Astrocyte (in vitro differentiated cells and primary cell): ENCODE measurements around the gene SYCP2. TPM values are rescaled to one million over a fixed set of nuclear protein-coding genes. Genes with fewer than 3 reads are reported as not detected.

Source experiments
- DNase-seq: peaks from one replicate; pipeline ENCODE4 v3.0.0-alpha.2; 2010; ENCODE audit warnings: low read depth
- FAIRE-seq: peaks from 2 replicates; lab custom pipeline; 2011; peaks lifted over from hg19 to GRCh38; lab: Jason Lieb, UNC
- H2AFZ ChIP-seq: 2 replicates; pipeline ENCODE4 v1.6.0; 2012; ENCODE audit warnings: low read depth, low read length, inconsistent platforms
- H3K27ac ChIP-seq: 2 replicates; pipeline ENCODE4 v1.5.1; 2011; ENCODE audit warnings: low read depth, low read length, inconsistent platforms
- H3K27me3 ChIP-seq: 2 replicates; pipeline ENCODE4 v1.6.0; 2011; ENCODE audit warnings: low read length, inconsistent platforms; ENCODE audit not compliant: insufficient read depth
- H3K36me3 ChIP-seq: 2 replicates; pipeline ENCODE4 v1.5.1; 2011; ENCODE audit warnings: low read length, inconsistent platforms; ENCODE audit not compliant: insufficient read depth
- H3K4me1 ChIP-seq: 2 replicates; pipeline ENCODE4 v1.5.1; 2011; ENCODE audit warnings: low read length, inconsistent platforms; ENCODE audit not compliant: insufficient read depth
- H3K4me2 ChIP-seq: 2 replicates; pipeline ENCODE4 v1.6.0; 2012; ENCODE audit warnings: low read length, inconsistent platforms
- H3K4me3 ChIP-seq: 2 replicates; pipeline ENCODE4 v1.5.1; 2011; ENCODE audit warnings: low read depth, mild to moderate bottlenecking, low read length, inconsistent platforms; ENCODE audit not compliant: insufficient read depth
- H3K79me2 ChIP-seq: 2 replicates; pipeline ENCODE4 v1.6.0; 2012; ENCODE audit warnings: mild to moderate bottlenecking, low read length, inconsistent platforms; ENCODE audit not compliant: insufficient read depth
- H3K9ac ChIP-seq: 2 replicates; pipeline ENCODE4 v1.6.0; 2012; ENCODE audit warnings: mild to moderate bottlenecking, low read length, inconsistent platforms
- H3K9me3 ChIP-seq: 2 replicates; pipeline ENCODE4 v1.5.1; 2012; ENCODE audit warnings: low read depth, mild to moderate bottlenecking, low read length, inconsistent platforms; ENCODE audit not compliant: insufficient read depth
- H4K20me1 ChIP-seq: 2 replicates; pipeline ENCODE4 v1.6.0; 2012; ENCODE audit warnings: low read length, inconsistent platforms; ENCODE audit not compliant: insufficient read depth
- H3K27ac Mint-ChIP-seq: one replicate; pipeline ENCODE4 v1.8.0; 2021; ENCODE audit warnings: mild to moderate bottlenecking, mixed read lengths; ENCODE audit not compliant: unreplicated experiment
- H3K27me3 Mint-ChIP-seq: one replicate; pipeline ENCODE4 v1.8.0; 2021; ENCODE audit warnings: low read depth, mixed read lengths; ENCODE audit not compliant: unreplicated experiment
- H3K36me3 Mint-ChIP-seq: one replicate; pipeline ENCODE4 v1.8.0; 2021; ENCODE audit warnings: low read depth, mixed read lengths; ENCODE audit not compliant: unreplicated experiment
- H3K4me1 Mint-ChIP-seq: one replicate; pipeline ENCODE4 v1.8.0; 2021; ENCODE audit warnings: low read depth, mixed read lengths; ENCODE audit not compliant: unreplicated experiment
- H3K4me3 Mint-ChIP-seq: one replicate; pipeline ENCODE4 v1.8.0; 2021; ENCODE audit warnings: mild to moderate bottlenecking, moderate library complexity, mixed read lengths; ENCODE audit not compliant: unreplicated experiment
- H3K9me3 Mint-ChIP-seq: one replicate; pipeline ENCODE4 v1.8.0; 2021; ENCODE audit warnings: mild to moderate bottlenecking, mixed read lengths; ENCODE audit not compliant: unreplicated experiment
- CTCF ChIP-seq: IDR thresholded peaks from 2 replicates; pipeline ENCODE4 v1.5.1; 2011; ENCODE audit warnings: low read depth, mild to moderate bottlenecking, inconsistent platforms, low read length, moderate library complexity; ENCODE audit not compliant: insufficient read depth
- EZH2 ChIP-seq: IDR thresholded peaks from 2 replicates; pipeline ENCODE4 v1.6.1; 2012; ENCODE audit warnings: mild to moderate bottlenecking, low read length, inconsistent platforms; ENCODE audit not compliant: insufficient read depth
- total RNA-seq: library from RNA; stranded (reverse); gene quantifications from 2 replicates; pipeline ENCODE4 v1.2.1, GENCODE V29; 2021

The SYCP2 gene
- total RNA-seq, 1 donor from 2014 or later: 0.27 TPM

GRCh38 chr20:59824711-59825562 lies 108.5 kb downstream of the SYCP2 start:
- H3K9me3 ChIP-seq: peaks cover 3% of the 10 kb centered on the region
- H3K4me1 Mint-ChIP-seq: no peaks in the 10 kb centered on the region
- H3K27ac ChIP-seq: no peak overlapping the region
- H3K9ac ChIP-seq: no peak overlapping the region
- H3K4me3 Mint-ChIP-seq: no peak overlapping the region
- no peaks in the 10 kb centered on the region for H3K36me3 ChIP-seq
- FAIRE-seq: no peak
- TF ChIP-seq EZH2 (no peak), CTCF (no peak)
- no peak overlapping the region for H3K27ac Mint-ChIP-seq
- no peaks in the 10 kb centered on the region for H3K79me2 ChIP-seq
- H3K27me3 ChIP-seq: peaks cover 2% of the 10 kb centered on the region
- no peak for DNase-seq
- no peaks in the 10 kb centered on the region for H3K36me3 Mint-ChIP-seq
- no peaks in the 10 kb centered on the region for H4K20me1 ChIP-seq
- H2AFZ ChIP-seq: no peak overlapping the region
- H3K27me3 Mint-ChIP-seq: peaks cover 52% of the 10 kb centered on the region
- no peak overlapping the region for H3K4me3 ChIP-seq
- H3K4me1 ChIP-seq: no peaks in the 10 kb centered on the region
- peaks cover 3% of the 10 kb centered on the region for H3K9me3 Mint-ChIP-seq
- H3K4me2 ChIP-seq: no peak overlapping the region

- Mint-ChIP-seq H3K4me1 (no peaks in the 10 kb centered on the region), H3K27me3 (peaks cover 46% of the 10 kb centered on the region), H3K36me3 (no peaks in the 10 kb centered on the region), H3K4me3 (no peak overlapping the region), H3K9me3 (peaks cover 3% of the 10 kb centered on the region), H3K27ac (no peak overlapping the region)
- Histone ChIP-seq H3K36me3 (no peaks in the 10 kb centered on the region), H3K9ac (no peak overlapping the region), H3K9me3 (peaks cover 6% of the 10 kb centered on the region), H3K27ac (no peak overlapping the region), H2AFZ (no peak overlapping the region), H4K20me1 (no peaks in the 10 kb centered on the region), H3K27me3 (peaks cover 2% of the 10 kb centered on the region), H3K4me3 (no peak overlapping the region), H3K4me1 (no peaks in the 10 kb centered on the region), H3K4me2 (no peak overlapping the region), H3K79me2 (no peaks in the 10 kb centered on the region)
- TF ChIP-seq CTCF (no peak), EZH2 (no peak)
- no peak for DNase-seq
- no peak for FAIRE-seq
These were observed 109.8 kb downstream of the SYCP2 start for GRCh38 chr20:59823491-59824259.
